BLaER1 (cell line): ENCODE measurements around the gene DDX46.
"Not testable (repeated sequence)": the region's sequence is repeated elsewhere in the genome, so short reads cannot be mapped to it uniquely, and the experiment has no call there.

ENCODE experiments used
- H3K27ac ChIP-seq: shearing (Covaris generic); formaldehyde crosslinking; 2 replicates; pipeline ENCODE4 v1.8.1; 2022
- H3K27me3 ChIP-seq: shearing (Covaris generic); formaldehyde crosslinking; 2 replicates; pipeline ENCODE4 v1.8.1; 2022
- H3K36me3 ChIP-seq: shearing (Covaris generic); formaldehyde crosslinking; 2 replicates; pipeline ENCODE4 v1.8.1; 2022
- H3K4me1 ChIP-seq: shearing (Covaris generic); formaldehyde crosslinking; 2 replicates; pipeline ENCODE4 v1.8.1; 2022
- H3K4me2 ChIP-seq: shearing (Covaris generic); formaldehyde crosslinking; 2 replicates; pipeline ENCODE4 v1.8.1; 2022
- H3K4me3 ChIP-seq: shearing (Covaris generic); formaldehyde crosslinking; 2 replicates; pipeline ENCODE4 v1.8.1; 2022
- H3K9ac ChIP-seq: shearing (Covaris generic); formaldehyde crosslinking; 2 replicates; pipeline ENCODE4 v1.8.1; 2022
- H3K9me3 ChIP-seq: shearing (Covaris generic); formaldehyde crosslinking; 2 replicates; pipeline ENCODE4 v1.8.1; 2022
- H4K20me1 ChIP-seq: shearing (Covaris generic); formaldehyde crosslinking; 2 replicates; pipeline ENCODE4 v1.8.1; 2022
- Cebpa-rat ChIP-seq: shearing (Covaris generic); IDR thresholded peaks from 2 replicates; pipeline ENCODE4 v1.8.1; 2022

DDX46 gene

DNA sequence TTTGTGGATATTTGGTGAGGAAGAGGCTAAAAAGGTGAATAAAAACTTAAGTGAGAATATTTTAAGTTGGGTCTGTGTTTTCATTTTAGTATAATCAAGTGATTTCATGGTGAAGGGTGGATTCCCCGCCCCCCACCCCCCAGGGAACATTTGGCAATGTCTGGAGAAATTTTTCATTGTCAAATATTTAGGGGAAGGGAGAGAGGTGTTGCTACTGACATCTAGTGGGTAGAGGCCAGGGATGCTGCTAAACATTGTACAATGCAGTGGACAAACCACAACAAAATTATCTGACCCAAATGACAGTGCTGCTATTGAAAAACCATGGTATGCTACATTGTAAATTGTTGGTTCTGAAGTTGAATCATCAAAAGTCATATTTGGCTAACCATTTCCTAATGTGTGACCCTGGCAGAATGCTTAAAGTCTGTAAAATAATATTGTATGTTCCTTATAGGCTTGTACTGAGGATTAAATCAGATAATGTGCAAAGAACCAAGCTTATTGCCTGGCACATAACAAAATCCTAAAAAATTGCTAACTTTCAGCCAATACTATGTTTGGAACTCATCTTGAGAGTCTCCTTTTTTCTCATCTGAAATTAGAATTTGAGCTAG is 92.8 kb downstream of the DDX46 start:
- no peak overlapping the region for H3K9ac ChIP-seq
- H3K4me2 ChIP-seq: peak overlapping the region; percentile 26; the same call in 1 of the 2 replicates
- peaks cover 93% of the 10 kb centered on the region for H4K20me1 ChIP-seq
- H3K4me3 ChIP-seq: no peak overlapping the region
- no peaks in the 10 kb centered on the region for H3K27me3 ChIP-seq
- no peak for TF ChIP-seq Cebpa-rat
- H3K27ac ChIP-seq: no peak overlapping the region
- peaks cover 26% of the 10 kb centered on the region for H3K4me1 ChIP-seq
- H3K36me3 ChIP-seq: peaks cover 82% of the 10 kb centered on the region
- H3K9me3 ChIP-seq: no peaks in the 10 kb centered on the region

DNA sequence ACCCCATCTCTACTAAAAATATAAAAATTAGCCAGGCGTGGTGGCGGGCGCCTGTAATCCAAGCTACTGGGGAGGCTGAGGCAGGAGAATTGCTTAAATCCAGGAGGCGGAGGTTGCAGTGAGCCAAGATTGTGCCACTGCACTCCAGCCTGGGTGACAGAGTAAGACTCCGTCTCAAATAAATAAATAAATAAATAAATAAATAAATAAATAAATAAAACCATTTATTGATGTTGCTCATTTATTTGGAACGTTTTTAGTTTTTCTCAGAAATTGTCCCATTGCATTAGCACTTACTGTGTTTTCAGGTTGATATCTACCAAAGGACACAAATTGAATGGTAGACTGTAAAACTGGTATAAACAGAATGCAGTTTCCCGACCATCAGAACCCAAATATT is 97.9 kb downstream of the DDX46 start:
- peaks cover 87% of the 10 kb centered on the region for H3K36me3 ChIP-seq
- H3K27ac ChIP-seq, H3K9ac ChIP-seq: not testable (repeated sequence)

DNA sequence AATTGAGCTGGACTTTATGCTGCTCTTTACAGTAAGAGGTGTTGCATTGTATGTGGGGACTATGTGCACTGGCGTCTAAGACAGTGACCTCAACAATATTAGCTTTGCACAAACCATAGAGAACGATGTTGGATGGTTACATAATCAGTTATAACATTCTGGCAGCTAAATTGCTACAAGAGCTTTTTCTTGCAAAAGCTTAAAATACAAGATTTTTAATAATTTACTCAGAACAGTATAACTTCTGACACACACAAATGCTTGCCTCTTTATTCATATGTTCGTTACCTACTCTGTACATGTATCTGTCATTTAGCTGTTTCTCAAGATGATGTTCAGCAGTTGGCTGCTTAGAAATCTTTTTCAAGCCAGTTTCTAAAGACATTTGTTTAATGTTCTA is 98.8 kb downstream of the DDX46 start:
- Histone ChIP-seq H3K9ac (no peak overlapping the region), H3K9me3 (no peaks in the 10 kb centered on the region), H3K4me1 (no peaks in the 10 kb centered on the region), H3K4me3 (no peak overlapping the region), H3K36me3 (peaks cover 84% of the 10 kb centered on the region), H3K27ac (no peak overlapping the region), H3K27me3 (no peaks in the 10 kb centered on the region), H4K20me1 (peaks cover 60% of the 10 kb centered on the region), H3K4me2 (no peak overlapping the region)
- no peak for TF ChIP-seq Cebpa-rat

More for the DNA sequence above, 97.9 kb downstream of the DDX46 start:
- H3K4me1 ChIP-seq, H3K9me3 ChIP-seq, H3K4me3 ChIP-seq, H3K4me2 ChIP-seq, H3K27me3 ChIP-seq: not testable (repeated sequence)
- peaks cover 69% of the 10 kb centered on the region for H4K20me1 ChIP-seq

DNA sequence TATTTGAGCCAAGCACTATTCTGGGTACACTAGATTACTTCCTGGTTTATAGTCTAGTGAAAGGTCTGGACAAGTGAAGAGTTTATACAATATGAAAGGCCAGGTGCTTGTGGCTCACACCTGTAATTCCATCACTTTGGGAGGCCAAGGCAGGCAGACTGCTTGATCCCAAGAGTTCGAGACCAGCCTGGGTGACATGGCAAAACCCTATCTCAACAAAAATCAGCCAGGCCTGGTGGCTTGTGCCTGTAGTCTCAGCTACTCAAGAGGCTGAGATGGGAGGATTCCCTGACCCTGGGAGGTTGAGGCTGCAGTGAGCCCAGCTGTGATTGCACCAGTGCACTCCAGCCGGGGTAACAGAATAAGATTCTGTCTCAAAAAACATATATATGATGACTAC is 106.1 kb downstream of the DDX46 start:
- Histone ChIP-seq H3K4me3 (no peak overlapping the region), H3K36me3 (peaks cover 29% of the 10 kb centered on the region), H3K27me3 (no peaks in the 10 kb centered on the region), H4K20me1 (no peaks in the 10 kb centered on the region; the same call in 1 of the 2 replicates), H3K4me1 (no peaks in the 10 kb centered on the region), H3K9me3 (no peaks in the 10 kb centered on the region), H3K27ac (no peak overlapping the region), H3K4me2 (no peak overlapping the region), H3K9ac (no peak overlapping the region)
- TF ChIP-seq Cebpa-rat: no peak

DNA sequence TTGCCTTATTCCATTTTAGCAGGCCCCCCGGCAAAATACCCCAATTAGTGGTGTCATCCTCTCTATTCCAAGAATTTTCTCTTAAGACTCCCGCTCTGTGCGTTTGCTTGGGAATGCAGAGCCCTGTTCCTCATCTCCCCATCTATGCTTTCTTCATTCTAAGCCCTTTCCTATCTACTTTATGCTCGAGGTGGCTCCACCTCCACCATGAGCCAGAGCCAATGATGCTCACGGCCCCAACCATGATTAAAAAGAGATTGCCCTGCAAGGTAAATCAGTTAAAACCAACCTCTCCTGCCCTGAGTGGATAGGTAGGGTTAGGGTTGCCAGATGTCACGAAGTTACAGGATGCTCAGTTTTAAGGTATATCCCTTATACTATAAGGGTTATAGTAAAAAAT is 114.9 kb downstream of the DDX46 start:
- peak overlapping the region; percentile 94 for H3K4me3 ChIP-seq
- no peak for TF ChIP-seq Cebpa-rat
- H3K4me1 ChIP-seq: peaks cover 32% of the 10 kb centered on the region
- no peaks in the 10 kb centered on the region for H3K27me3 ChIP-seq
- H4K20me1 ChIP-seq: peaks cover 5% of the 10 kb centered on the region; the same call in 1 of the 2 replicates
- H3K9ac ChIP-seq: no peak overlapping the region
- H3K4me2 ChIP-seq: peak overlapping the region; percentile 94
- no peaks in the 10 kb centered on the region for H3K36me3 ChIP-seq
- peak overlapping the region; percentile 95 for H3K27ac ChIP-seq
- H3K9me3 ChIP-seq: no peaks in the 10 kb centered on the region

DNA sequence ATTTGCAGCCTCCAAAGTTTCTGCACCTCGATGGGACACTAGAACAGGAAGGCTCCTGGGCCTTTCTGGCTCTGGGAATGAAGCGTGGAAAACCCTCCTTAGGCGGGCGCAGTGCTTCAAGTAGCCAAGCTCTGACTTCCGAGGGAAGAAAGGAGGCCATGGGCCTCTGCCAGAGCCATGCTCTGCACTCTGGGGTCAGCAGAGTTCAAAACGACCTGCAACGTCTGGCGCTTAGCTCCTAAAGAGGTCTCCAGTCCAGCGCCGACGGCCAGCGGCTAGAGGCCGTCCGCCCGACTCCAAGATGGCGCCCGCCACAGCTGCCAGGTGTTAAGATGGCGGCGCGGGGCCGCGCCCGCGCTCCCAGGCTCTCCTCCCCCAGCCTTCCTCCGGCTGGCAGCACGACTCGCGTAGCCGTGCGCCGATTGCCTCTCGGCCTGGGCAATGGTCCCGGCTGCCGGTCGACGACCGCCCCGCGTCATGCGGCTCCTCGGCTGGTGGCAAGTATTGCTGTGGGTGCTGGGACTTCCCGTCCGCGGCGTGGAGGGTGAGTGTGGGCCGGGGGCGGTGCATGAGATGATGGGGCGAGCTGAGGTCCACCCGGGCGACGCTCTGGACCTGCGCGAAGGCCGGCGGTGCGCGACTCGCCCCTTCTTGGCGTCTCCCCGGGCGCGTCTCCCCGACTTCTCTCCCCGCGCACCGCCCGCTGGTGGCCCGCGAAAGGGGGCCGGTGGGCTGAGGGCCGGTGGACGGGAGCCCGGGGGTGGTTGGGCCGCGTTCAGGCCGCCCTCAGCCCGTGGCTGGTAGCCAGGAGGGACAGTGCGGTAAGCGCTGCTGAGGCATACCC is 115.6 kb downstream of the DDX46 start, which contains the start of gene TXNDC15:
Gene TXNDC15, plus strand, starts transcription at position 385 of the 844 bp plus-strand sequence. Its CDS starts 57 bp downstream, at position 442.
- Histone ChIP-seq H3K4me2 (peak within 1 kb of the TSS; percentile 94), H3K4me3 (peak within 1 kb of the TSS; percentile 94), H3K27me3 (no peaks in the 10 kb centered on the region), H3K9me3 (no peaks in the 10 kb centered on the region), H3K9ac (peak within 1 kb of the TSS; percentile 96), H4K20me1 (peaks cover 5% of the 10 kb centered on the region; the same call in 1 of the 2 replicates), H3K36me3 (no peaks in the 10 kb centered on the region), H3K4me1 (peaks cover 32% of the 10 kb centered on the region), H3K27ac (peak within 1 kb of the TSS; percentile 95)
- TF ChIP-seq Cebpa-rat: no peak

DNA sequence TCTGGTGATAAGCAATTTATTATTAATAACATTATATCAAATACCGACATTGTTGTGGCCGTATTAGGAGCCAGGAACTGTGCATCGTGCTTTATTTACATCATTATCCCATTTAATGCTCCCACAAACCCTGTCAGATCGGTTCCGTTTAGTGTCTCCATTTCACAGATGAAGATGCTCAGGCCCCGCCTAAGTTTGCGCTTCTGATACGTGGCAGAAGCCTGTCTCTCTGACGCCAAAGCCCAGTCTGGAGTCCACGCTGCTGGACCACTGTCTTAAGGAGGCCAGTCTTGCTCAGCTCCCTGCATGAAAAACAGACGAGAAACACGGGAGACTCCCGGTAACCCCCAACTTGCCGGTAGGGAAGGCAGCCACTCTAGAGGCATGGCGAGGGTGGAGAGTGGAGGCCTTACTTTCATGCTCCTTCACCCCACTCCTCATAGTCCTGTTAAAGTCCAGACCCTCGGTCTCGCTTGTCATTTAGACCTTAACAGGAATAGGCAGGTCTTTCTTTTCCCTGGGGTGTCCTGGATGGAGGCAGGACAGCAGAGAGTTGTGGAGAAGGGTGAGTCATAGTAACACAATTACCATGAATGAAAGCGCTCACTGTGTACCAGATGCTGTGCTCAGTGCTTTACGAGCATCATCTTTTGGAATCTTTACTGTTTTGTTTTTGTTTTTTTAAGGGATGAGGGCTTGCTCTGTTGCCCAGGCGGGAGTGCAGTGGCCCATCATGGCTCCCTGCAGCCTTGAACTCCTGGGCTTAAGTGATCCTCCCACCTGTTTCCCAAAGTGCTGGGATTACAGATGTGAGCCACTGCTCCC is 116.5 kb downstream of the DDX46 start:
- H3K4me1 ChIP-seq: peaks cover 40% of the 10 kb centered on the region
- no peaks in the 10 kb centered on the region for H3K27me3 ChIP-seq
- peak overlapping the region; percentile 94 for H3K4me2 ChIP-seq
- H3K27ac ChIP-seq: peak overlapping the region; percentile 95
- peaks cover 5% of the 10 kb centered on the region; the same call in 1 of the 2 replicates for H4K20me1 ChIP-seq
- peak overlapping the region; percentile 94 for H3K4me3 ChIP-seq
- no peak for TF ChIP-seq Cebpa-rat
- peak overlapping the region; percentile 96 for H3K9ac ChIP-seq
- H3K9me3 ChIP-seq: no peaks in the 10 kb centered on the region
- peaks cover 6% of the 10 kb centered on the region; the same call in 1 of the 2 replicates for H3K36me3 ChIP-seq

DNA sequence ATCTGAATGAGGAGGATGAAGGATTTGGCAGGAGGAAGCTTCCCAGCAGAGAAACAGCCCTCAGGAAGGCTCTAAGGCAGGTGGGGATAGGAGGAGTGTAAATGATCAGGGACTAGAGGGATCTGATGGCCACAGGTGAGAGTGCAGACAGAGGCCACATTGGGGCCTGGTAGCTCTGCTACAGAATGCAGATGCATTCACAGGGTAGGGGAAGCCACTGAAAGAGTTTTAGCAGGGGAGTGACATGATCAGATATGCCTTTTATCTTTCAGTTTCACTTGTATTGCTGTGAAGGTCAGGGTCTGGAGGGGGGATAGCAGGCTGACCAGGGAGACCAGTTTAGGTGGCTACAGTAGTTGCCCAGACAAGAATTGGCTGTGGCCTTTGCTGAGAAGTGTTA is 118.6 kb downstream of the DDX46 start:
- H3K27me3 ChIP-seq: no peaks in the 10 kb centered on the region
- H4K20me1 ChIP-seq: peaks cover 5% of the 10 kb centered on the region; the same call in 1 of the 2 replicates
- H3K4me3 ChIP-seq: no peak overlapping the region
- H3K9me3 ChIP-seq: 0 out of 2 replicates have a peak, but pooled peaks cover 5% of the 10 kb centered on the region
- H3K27ac ChIP-seq: no peak overlapping the region
- H3K36me3 ChIP-seq: peaks cover 6% of the 10 kb centered on the region; the same call in 1 of the 2 replicates
- H3K4me2 ChIP-seq: peak overlapping the region; percentile 94; the same call in 1 of the 2 replicates
- no peak for TF ChIP-seq Cebpa-rat
- H3K9ac ChIP-seq: no peak overlapping the region
- peaks cover 40% of the 10 kb centered on the region for H3K4me1 ChIP-seq

DNA sequence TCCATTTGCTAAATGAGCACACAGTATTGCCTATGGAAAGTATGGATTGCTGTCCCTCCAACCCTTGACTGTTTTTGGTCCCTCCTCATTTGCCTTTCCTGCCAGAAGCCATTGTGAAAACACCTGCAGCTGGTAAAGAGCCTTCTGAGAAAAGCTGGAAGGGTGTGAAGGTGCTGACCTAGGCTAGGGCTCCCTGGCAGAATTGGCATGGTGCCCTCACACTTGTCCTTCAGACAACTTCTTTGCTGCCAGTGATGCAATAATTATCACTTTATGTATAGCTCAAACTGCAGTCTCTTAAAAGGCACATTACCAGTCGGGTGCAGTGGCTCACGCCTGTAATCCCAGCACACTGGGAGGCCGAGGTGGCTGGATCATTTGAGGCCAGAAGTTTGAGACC is 119.8 kb downstream of the DDX46 start:
- H3K4me2 ChIP-seq: no peak overlapping the region
- no peak overlapping the region for H3K4me3 ChIP-seq
- H4K20me1 ChIP-seq: peaks cover 5% of the 10 kb centered on the region; the same call in 1 of the 2 replicates
- H3K9ac ChIP-seq: no peak overlapping the region
- H3K9me3 ChIP-seq: 0 out of 2 replicates have a peak, but pooled peaks cover 5% of the 10 kb centered on the region
- no peaks in the 10 kb centered on the region for H3K27me3 ChIP-seq
- peaks cover 38% of the 10 kb centered on the region for H3K4me1 ChIP-seq
- peaks cover 6% of the 10 kb centered on the region; the same call in 1 of the 2 replicates for H3K36me3 ChIP-seq
- 0 out of 2 replicates have a peak, but pooled peaks have one; percentile 12 for TF ChIP-seq Cebpa-rat
- H3K27ac ChIP-seq: no peak overlapping the region
